Activated gamma-delta T cell (primary cell): Measurements from ENCODE around the gene MPLKIP.
A peak's percentile ranks its signal among the peaks of the same experiment; 100 is the strongest.
"Not testable (repeated sequence)": the region's sequence is repeated elsewhere in the genome, so short reads cannot be mapped to it uniquely, and the experiment has no call there.

Experiments used
- DNase-seq: peaks from one replicate; lab custom pipeline; 2025; lab: John Stamatoyannopoulos, UW
- total RNA-seq, 2 donors: gene quantifications; one replicate each; lab custom pipeline; 2026; lab: John Stamatoyannopoulos, UW

Gene MPLKIP
- total RNA-seq, result 22.0 reads per million in 2 donors

- peak; percentile 65 for DNase-seq
Observed at GRCh38 chr7:40134428-40135316, at the start of gene MPLKIP, which contains the start of gene SUGCT. Gene MPLKIP (minus strand): TSS chr7:40134622. CDS start chr7:40134567, 55 bp downstream. Gene SUGCT (plus strand): TSS chr7:40135005.

- no peak for DNase-seq
Observed at GRCh38 chr7:40182452-40182851, 48.0 kb upstream of the MPLKIP start.

- DNase-seq, result no peak
Observed at GRCh38 chr7:40177071-40177470, 42.6 kb upstream of the MPLKIP start.

GRCh38 chr7:40175725-40176510, 41.5 kb upstream of the MPLKIP start:
- no peak for DNase-seq

- not testable (repeated sequence) for DNase-seq
Observed at GRCh38 chr7:40175256-40175655, 40.8 kb upstream of the MPLKIP start.

GRCh38 chr7:40173121-40173520, 38.7 kb upstream of the MPLKIP start:
- not testable (repeated sequence) for DNase-seq

GRCh38 chr7:40168266-40168665, 33.8 kb upstream of the MPLKIP start:
- not testable (repeated sequence) for DNase-seq

GRCh38 chr7:40167291-40167690, 32.9 kb upstream of the MPLKIP start:
- no peak for DNase-seq

GRCh38 chr7:40165216-40165615, 30.8 kb upstream of the MPLKIP start:
- DNase-seq, result no peak

GRCh38 chr7:40162516-40162915, 28.1 kb upstream of the MPLKIP start:
- no peak for DNase-seq

- DNase-seq, result no peak
Observed at GRCh38 chr7:40156988-40157387, 22.6 kb upstream of the MPLKIP start.

- DNase-seq, result no peak
Observed at GRCh38 chr7:40151504-40151903, 17.1 kb upstream of the MPLKIP start.

GRCh38 chr7:40148671-40149070, 14.2 kb upstream of the MPLKIP start:
- no peak for DNase-seq

- DNase-seq, result not testable (repeated sequence)
Observed at GRCh38 chr7:40148247-40148580, 13.8 kb upstream of the MPLKIP start.

- no peak for DNase-seq
Observed at GRCh38 chr7:40147371-40148246, 13.2 kb upstream of the MPLKIP start.

GRCh38 chr7:40145596-40146130, 11.2 kb upstream of the MPLKIP start:
- DNase-seq, result not testable (repeated sequence)

- DNase-seq, result not testable (repeated sequence)
Observed at GRCh38 chr7:40141916-40142315, 7.5 kb upstream of the MPLKIP start.

- DNase-seq, result not testable (repeated sequence)
Observed at GRCh38 chr7:40139891-40140290, 5.5 kb upstream of the MPLKIP start.

GRCh38 chr7:40138973-40139372, 4.6 kb upstream of the MPLKIP start:
- DNase-seq, result no peak

GRCh38 chr7:40137563-40137962, 3.1 kb upstream of the MPLKIP start:
- no peak for DNase-seq

GRCh38 chr7:40135317-40135610, 842 bp upstream of the MPLKIP start:
- DNase-seq, result no peak
